ENCODE data around the gene PRLR. TPM values are rescaled to one million over a fixed set of nuclear protein-coding genes. Genes with fewer than 3 reads are reported as not detected.
A peak's percentile ranks its signal among the peaks of the same experiment; 100 is the strongest.
"Not testable (repeated sequence)": the region's sequence is repeated elsewhere in the genome, so short reads cannot be mapped to it uniquely, and the experiment has no call there.

PRLR gene
- total RNA-seq, 2 experiments from 2014 or later, result not detected

GRCh38 chr5:35245371-35245770, 15.1 kb upstream of the PRLR start:
- H3K27ac Mint-ChIP-seq; H3K27me3 Mint-ChIP-seq (ENCODE audit: low read depth); H3K4me3 Mint-ChIP-seq; CTCF ChIA-PET; H3K4me1 Mint-ChIP-seq (ENCODE audit: low read depth); ATAC-seq; DNase-seq; POLR2A ChIA-PET; H3K36me3 Mint-ChIP-seq (ENCODE audit: low read depth); H3K9me3 Mint-ChIP-seq (ENCODE audit: insufficient read depth): not testable (repeated sequence)

GRCh38 chr5:35244171-35244570, 13.9 kb upstream of the PRLR start:
- ChIA-PET POLR2A (no interaction called here), CTCF (no interaction called here)
- H3K4me1 Mint-ChIP-seq (ENCODE audit: low read depth), result no peaks in the 10 kb centered on the region
- no peaks in the 10 kb centered on the region for H3K27me3 Mint-ChIP-seq (ENCODE audit: low read depth)
- H3K36me3 Mint-ChIP-seq (ENCODE audit: low read depth), result no peaks in the 10 kb centered on the region
- no peak overlapping the region for H3K27ac Mint-ChIP-seq
- ATAC-seq, result no peak
- H3K9me3 Mint-ChIP-seq (ENCODE audit: insufficient read depth), result no peaks in the 10 kb centered on the region
- no peak overlapping the region for H3K4me3 Mint-ChIP-seq
- DNase-seq, result no peak

- H3K4me3 Mint-ChIP-seq, result no peak overlapping the region
- ATAC-seq (no peak), DNase-seq (no peak)
- no peak overlapping the region for H3K27ac Mint-ChIP-seq
- CTCF ChIA-PET, result no interaction called here
- no peaks in the 10 kb centered on the region for H3K36me3 Mint-ChIP-seq (ENCODE audit: low read depth)
- POLR2A ChIA-PET, result no interaction called here
- no peaks in the 10 kb centered on the region for H3K27me3 Mint-ChIP-seq (ENCODE audit: low read depth)
- no peaks in the 10 kb centered on the region for H3K9me3 Mint-ChIP-seq (ENCODE audit: insufficient read depth)
- H3K4me1 Mint-ChIP-seq (ENCODE audit: low read depth), result no peaks in the 10 kb centered on the region
These were observed 12.5 kb upstream of the PRLR start for GRCh38 chr5:35242702-35243258.

GRCh38 chr5:35240892-35241291, 10.6 kb upstream of the PRLR start:
- H3K27me3 Mint-ChIP-seq (ENCODE audit: low read depth), result no peaks in the 10 kb centered on the region
- no peak for ATAC-seq
- no peak overlapping the region for H3K27ac Mint-ChIP-seq
- H3K4me3 Mint-ChIP-seq, result no peak overlapping the region
- H3K36me3 Mint-ChIP-seq (ENCODE audit: low read depth), result no peaks in the 10 kb centered on the region
- no peaks in the 10 kb centered on the region for H3K9me3 Mint-ChIP-seq (ENCODE audit: insufficient read depth)
- CTCF ChIA-PET, result no interaction called here
- no peaks in the 10 kb centered on the region for H3K4me1 Mint-ChIP-seq (ENCODE audit: low read depth)
- POLR2A ChIA-PET, result no interaction called here
- DNase-seq, result no peak

GRCh38 chr5:35239911-35240610, 9.8 kb upstream of the PRLR start:
- ChIA-PET CTCF (no interaction called here), POLR2A (no interaction called here)
- ATAC-seq (no peak), DNase-seq (no peak)
- H3K27ac Mint-ChIP-seq, result no peak overlapping the region
- H3K27me3 Mint-ChIP-seq (ENCODE audit: low read depth), result no peaks in the 10 kb centered on the region
- H3K4me1 Mint-ChIP-seq (ENCODE audit: low read depth), result no peaks in the 10 kb centered on the region
- no peaks in the 10 kb centered on the region for H3K9me3 Mint-ChIP-seq (ENCODE audit: insufficient read depth)
- H3K36me3 Mint-ChIP-seq (ENCODE audit: low read depth), result no peaks in the 10 kb centered on the region
- no peak overlapping the region for H3K4me3 Mint-ChIP-seq

GRCh38 chr5:35239476-35239875, 9.2 kb upstream of the PRLR start:
- Mint-ChIP-seq H3K4me1 (ENCODE audit: low read depth) (no peaks in the 10 kb centered on the region), H3K27ac (no peak overlapping the region), H3K4me3 (no peak overlapping the region), H3K36me3 (ENCODE audit: low read depth) (no peaks in the 10 kb centered on the region), H3K27me3 (ENCODE audit: low read depth) (no peaks in the 10 kb centered on the region), H3K9me3 (ENCODE audit: insufficient read depth) (no peaks in the 10 kb centered on the region)
- no peak for DNase-seq
- ATAC-seq, result no peak
- POLR2A ChIA-PET, result no interaction called here
- CTCF ChIA-PET, result no interaction called here

GRCh38 chr5:35237580-35238376, 7.5 kb upstream of the PRLR start:
- no peaks in the 10 kb centered on the region for H3K36me3 Mint-ChIP-seq (ENCODE audit: low read depth)
- DNase-seq (no peak), ATAC-seq (no peak)
- H3K27ac Mint-ChIP-seq, result no peak overlapping the region
- H3K27me3 Mint-ChIP-seq (ENCODE audit: low read depth), result peaks cover 2% of the 10 kb centered on the region
- ChIA-PET POLR2A (no interaction called here), CTCF (no interaction called here)
- no peak overlapping the region for H3K4me3 Mint-ChIP-seq
- H3K9me3 Mint-ChIP-seq (ENCODE audit: insufficient read depth), result no peaks in the 10 kb centered on the region
- H3K4me1 Mint-ChIP-seq (ENCODE audit: low read depth), result no peaks in the 10 kb centered on the region

- Mint-ChIP-seq H3K9me3 (ENCODE audit: insufficient read depth) (no peaks in the 10 kb centered on the region), H3K36me3 (ENCODE audit: low read depth) (no peaks in the 10 kb centered on the region), H3K4me3 (no peak overlapping the region), H3K4me1 (ENCODE audit: low read depth) (no peaks in the 10 kb centered on the region), H3K27ac (no peak overlapping the region), H3K27me3 (ENCODE audit: low read depth) (peaks cover 5% of the 10 kb centered on the region)
- ChIA-PET CTCF (no interaction called here), POLR2A (no interaction called here)
- DNase-seq (no peak), ATAC-seq (no peak)
These were observed 6.5 kb upstream of the PRLR start for GRCh38 chr5:35236770-35237169.

GRCh38 chr5:35233601-35234000, 3.3 kb upstream of the PRLR start:
- H3K4me3 Mint-ChIP-seq, result no peak overlapping the region
- H3K36me3 Mint-ChIP-seq (ENCODE audit: low read depth), result no peaks in the 10 kb centered on the region
- peaks cover 32% of the 10 kb centered on the region for H3K27me3 Mint-ChIP-seq (ENCODE audit: low read depth)
- H3K4me1 Mint-ChIP-seq (ENCODE audit: low read depth), result peaks cover 7% of the 10 kb centered on the region
- ChIA-PET CTCF (no interaction called here), POLR2A (no interaction called here)
- DNase-seq (no peak), ATAC-seq (no peak)
- no peak overlapping the region for H3K27ac Mint-ChIP-seq
- H3K9me3 Mint-ChIP-seq (ENCODE audit: insufficient read depth), result no peaks in the 10 kb centered on the region

- no peak for DNase-seq
- Mint-ChIP-seq H3K27ac (no peak overlapping the region), H3K4me1 (ENCODE audit: low read depth) (peaks cover 7% of the 10 kb centered on the region), H3K27me3 (ENCODE audit: low read depth) (peaks cover 34% of the 10 kb centered on the region), H3K4me3 (no peak overlapping the region), H3K9me3 (ENCODE audit: insufficient read depth) (no peaks in the 10 kb centered on the region), H3K36me3 (ENCODE audit: low read depth) (no peaks in the 10 kb centered on the region)
- CTCF ChIA-PET, result no interaction called here
- no peak for ATAC-seq
- POLR2A ChIA-PET, result no interaction called here
These were observed 2.8 kb upstream of the PRLR start for GRCh38 chr5:35233121-35233520.

GRCh38 chr5:35232124-35232523, 1.8 kb upstream of the PRLR start:
- Mint-ChIP-seq H3K27me3 (ENCODE audit: low read depth) (peaks cover 42% of the 10 kb centered on the region), H3K36me3 (ENCODE audit: low read depth) (no peaks in the 10 kb centered on the region), H3K4me1 (ENCODE audit: low read depth) (peaks cover 7% of the 10 kb centered on the region), H3K4me3 (no peak overlapping the region), H3K27ac (no peak overlapping the region), H3K9me3 (ENCODE audit: insufficient read depth) (no peaks in the 10 kb centered on the region)
- ChIA-PET POLR2A (no interaction called here), CTCF (no interaction called here)
- no peak for DNase-seq
- ATAC-seq, result no peak

- H3K4me1 Mint-ChIP-seq (ENCODE audit: low read depth), result peaks cover 7% of the 10 kb centered on the region
- ChIA-PET CTCF (no interaction called here), POLR2A (no interaction called here)
- peak overlapping the region; percentile 32 for H3K4me3 Mint-ChIP-seq
- no peaks in the 10 kb centered on the region for H3K36me3 Mint-ChIP-seq (ENCODE audit: low read depth)
- no peak overlapping the region for H3K27ac Mint-ChIP-seq
- H3K27me3 Mint-ChIP-seq (ENCODE audit: low read depth), result peaks cover 46% of the 10 kb centered on the region
- DNase-seq, result no peak
- peak; percentile 36 for ATAC-seq
- no peaks in the 10 kb centered on the region for H3K9me3 Mint-ChIP-seq (ENCODE audit: insufficient read depth)
These were observed 930 bp downstream of the PRLR start for GRCh38 chr5:35229076-35230037.
